Activated CD4-positive, alpha-beta T cell treated with anti-CD3 and anti-CD28 coated beads, Interleukin-2, amount 10 ng/mL, durations not matched to agents 7 days and 5 days (primary cell): ENCODE results near the gene SYT14. TPM values are rescaled to one million over a fixed set of nuclear protein-coding genes. Genes with fewer than 3 reads are reported as not detected.
"Not testable (repeated sequence)": the region's sequence is repeated elsewhere in the genome, so short reads cannot be mapped to it uniquely, and the experiment has no call there.

Source experiments
- CTCF ChIA-PET: fragments of 350-600 bp; sonication (Branson Sonifier 250); formaldehyde crosslinking; loops from one replicate; lab custom pipeline; 2021; ENCODE audit warnings: antibody characterized with exemption; lab: Charles Lee
- POLR2A ChIA-PET: fragments of 350-600 bp; sonication (Branson Sonifier 250); formaldehyde crosslinking; loops from one replicate; lab custom pipeline; 2021; ENCODE audit warnings: antibody characterized with exemption; lab: Charles Lee
- DNase-seq: peaks from one replicate; pipeline ENCODE4 v3.0.0-alpha.2; 2020
- H3K27ac Mint-ChIP-seq: one replicate; pipeline ENCODE4 v1.8.0; 2021; ENCODE audit warnings: mild to moderate bottlenecking, moderate library complexity, mixed read lengths
- H3K27me3 Mint-ChIP-seq: one replicate; pipeline ENCODE4 v1.8.0; 2021; ENCODE audit warnings: mixed read lengths
- H3K36me3 Mint-ChIP-seq: one replicate; pipeline ENCODE4 v1.8.0; 2021; ENCODE audit warnings: low read depth, mixed read lengths
- H3K4me1 Mint-ChIP-seq: one replicate; pipeline ENCODE4 v1.8.0; 2021; ENCODE audit warnings: mixed read lengths
- H3K4me3 Mint-ChIP-seq: one replicate; pipeline ENCODE4 v1.8.0; 2021; ENCODE audit warnings: mild to moderate bottlenecking, moderate library complexity, mixed read lengths
- H3K9me3 Mint-ChIP-seq: one replicate; pipeline ENCODE4 v1.8.0; 2021; ENCODE audit warnings: mixed read lengths
- total RNA-seq, 2 experiments: library from RNA; stranded (reverse); gene quantifications; one replicate each; pipeline ENCODE4 v1.2.3, GENCODE V29; 2021

SYT14 gene
- total RNA-seq, 2 experiments from 2014 or later, result not detected

DNA sequence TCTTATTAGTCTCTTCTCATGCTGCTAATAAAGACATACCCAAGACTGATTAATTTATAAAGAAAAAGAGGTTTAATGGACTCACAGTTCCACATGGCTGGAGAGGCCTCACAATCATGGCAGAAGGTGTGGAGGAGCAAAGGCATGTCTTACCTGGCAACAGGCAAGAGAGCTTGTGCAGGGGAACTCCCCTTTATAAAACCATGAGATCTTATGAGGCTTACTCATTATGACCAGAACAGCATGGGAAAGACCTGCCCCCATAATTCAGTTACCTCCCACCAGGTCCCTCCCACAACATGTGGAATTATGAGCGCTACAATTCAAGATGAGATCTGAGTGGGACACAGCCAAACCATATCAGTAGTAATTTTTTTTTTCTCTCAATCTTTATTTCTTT is 33.2 kb upstream of the SYT14 start:
- POLR2A ChIA-PET, H3K27me3 Mint-ChIP-seq, H3K4me3 Mint-ChIP-seq, H3K27ac Mint-ChIP-seq, DNase-seq, H3K9me3 Mint-ChIP-seq, H3K4me1 Mint-ChIP-seq, H3K36me3 Mint-ChIP-seq: not testable (repeated sequence)
- CTCF ChIA-PET, result interaction anchor here (0.6 kb wide), 1 partner anchor 8 kb away, joined by 3 read pairs; no protein-coding TSS in a partner anchor

DNA sequence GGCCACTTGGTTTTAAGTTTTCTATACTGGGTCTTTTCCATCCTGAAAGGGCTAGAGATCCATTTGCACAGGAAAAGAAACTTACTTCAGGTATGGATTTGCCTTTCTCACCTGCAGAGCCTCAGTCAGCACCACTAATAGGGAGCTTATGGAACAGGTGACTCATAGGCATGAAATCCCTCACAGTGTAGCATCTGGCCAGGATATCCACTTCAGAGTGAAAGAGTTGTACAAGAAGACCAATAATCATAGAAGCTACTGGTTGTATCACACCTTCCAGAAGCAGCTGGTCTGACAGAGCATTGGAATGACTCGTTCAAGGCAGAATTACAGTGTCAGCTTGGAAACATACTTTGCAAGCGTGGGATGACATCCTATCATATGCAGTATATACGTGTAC is 26.3 kb upstream of the SYT14 start:
- ChIA-PET POLR2A (no interaction called here), CTCF (no interaction called here)
- no peak for DNase-seq
- Mint-ChIP-seq H3K9me3 (no peaks in the 10 kb centered on the region), H3K4me3 (no peak overlapping the region), H3K36me3 (no peaks in the 10 kb centered on the region), H3K27ac (no peak overlapping the region), H3K27me3 (peaks cover 2% of the 10 kb centered on the region), H3K4me1 (no peaks in the 10 kb centered on the region)

DNA sequence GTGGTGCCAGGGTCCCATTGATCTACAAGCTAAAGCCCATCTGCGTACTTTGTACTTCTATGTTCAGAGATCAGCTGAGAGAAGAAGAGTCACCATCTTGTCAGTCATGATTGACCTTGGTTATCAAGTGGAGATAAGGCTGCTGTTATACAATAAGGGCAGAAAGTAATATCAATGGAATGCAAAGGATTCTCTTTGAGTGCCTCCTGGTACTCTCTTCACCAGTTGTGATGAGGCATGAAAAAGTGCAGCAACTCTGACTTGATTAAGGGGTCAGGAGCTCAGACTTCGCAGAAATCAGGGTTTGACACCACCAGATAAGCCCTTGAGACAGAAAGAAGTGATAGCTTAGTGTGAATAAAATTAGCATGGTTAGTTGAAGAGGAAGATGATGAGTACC is 25.7 kb upstream of the SYT14 start:
- DNase-seq, result no peak
- ChIA-PET CTCF (no interaction called here), POLR2A (no interaction called here)
- Mint-ChIP-seq H3K4me1 (no peaks in the 10 kb centered on the region), H3K36me3 (no peaks in the 10 kb centered on the region), H3K27ac (no peak overlapping the region), H3K9me3 (no peaks in the 10 kb centered on the region), H3K27me3 (no peaks in the 10 kb centered on the region), H3K4me3 (no peak overlapping the region)

DNA sequence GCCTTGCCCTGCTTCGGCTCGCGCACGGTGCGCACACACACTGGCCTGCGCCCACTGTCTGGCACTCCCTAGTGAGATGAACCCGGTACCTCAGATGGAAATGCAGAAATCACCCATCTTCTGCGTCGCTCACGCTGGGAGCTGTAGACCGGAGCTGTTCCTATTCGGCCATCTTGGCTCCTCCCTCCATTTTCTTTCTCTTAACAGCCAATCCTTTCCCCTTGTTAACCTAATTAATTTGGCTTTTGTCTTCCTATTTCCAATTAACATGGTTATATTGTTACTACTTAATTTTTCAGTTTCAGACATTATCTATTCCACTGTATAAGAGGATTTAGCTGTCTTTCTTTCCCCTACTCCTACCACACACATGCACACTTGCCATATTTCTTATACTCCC is 18.4 kb upstream of the SYT14 start:
- CTCF ChIA-PET, DNase-seq, H3K4me1 Mint-ChIP-seq, H3K27me3 Mint-ChIP-seq, POLR2A ChIA-PET, H3K27ac Mint-ChIP-seq, H3K4me3 Mint-ChIP-seq, H3K9me3 Mint-ChIP-seq, H3K36me3 Mint-ChIP-seq: not testable (repeated sequence)

DNA sequence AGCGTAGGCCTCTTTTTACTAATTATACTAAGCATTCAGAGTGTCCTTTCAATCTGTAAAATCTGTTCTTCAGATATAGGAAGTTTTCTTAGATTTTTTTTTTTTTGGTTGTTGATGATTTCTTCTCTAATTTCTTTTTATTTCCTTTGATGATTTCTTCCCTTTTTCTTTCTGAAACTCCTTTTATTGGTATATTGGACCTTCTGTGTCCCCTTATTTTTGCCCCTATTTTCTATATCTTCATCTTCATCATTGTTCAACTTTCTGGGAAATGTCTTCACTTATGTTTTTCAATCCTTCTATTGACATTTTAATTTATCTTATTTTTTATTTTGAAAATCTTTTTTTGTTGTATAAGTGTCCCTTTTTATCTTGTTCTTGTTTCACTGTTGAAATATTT is 17.2 kb upstream of the SYT14 start:
- ChIA-PET POLR2A (no interaction called here), CTCF (no interaction called here)
- no peaks in the 10 kb centered on the region for H3K4me1 Mint-ChIP-seq
- peaks cover 5% of the 10 kb centered on the region for H3K27me3 Mint-ChIP-seq
- H3K9me3 Mint-ChIP-seq, result peaks cover 4% of the 10 kb centered on the region
- H3K27ac Mint-ChIP-seq, result no peak overlapping the region
- no peak for DNase-seq
- no peak overlapping the region for H3K4me3 Mint-ChIP-seq
- no peaks in the 10 kb centered on the region for H3K36me3 Mint-ChIP-seq

DNA sequence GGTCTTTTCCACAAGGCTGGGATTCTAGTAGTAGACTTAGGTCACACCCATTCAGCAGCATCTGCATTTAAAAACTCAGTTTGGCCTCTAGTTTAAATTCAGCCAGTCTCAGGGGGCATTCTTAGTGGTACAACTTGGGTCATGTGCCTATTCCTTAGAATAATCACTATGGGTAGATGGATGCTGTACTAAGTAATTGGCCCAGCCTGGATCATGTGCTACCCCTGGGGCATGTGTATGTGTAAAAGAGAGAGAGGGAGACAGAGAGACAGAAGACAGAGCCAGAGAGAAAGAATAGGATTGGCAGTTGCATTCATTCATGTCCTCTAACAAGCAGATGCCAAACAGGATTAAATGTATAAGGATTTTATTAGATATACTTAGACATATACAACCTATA is 13.6 kb upstream of the SYT14 start:
- DNase-seq, result no peak
- H3K9me3 Mint-ChIP-seq, result peaks cover 4% of the 10 kb centered on the region
- no peak overlapping the region for H3K27ac Mint-ChIP-seq
- POLR2A ChIA-PET, result no interaction called here
- H3K4me3 Mint-ChIP-seq, result no peak overlapping the region
- CTCF ChIA-PET, result no interaction called here
- H3K27me3 Mint-ChIP-seq, result peaks cover 5% of the 10 kb centered on the region
- H3K36me3 Mint-ChIP-seq, result no peaks in the 10 kb centered on the region
- H3K4me1 Mint-ChIP-seq, result no peaks in the 10 kb centered on the region

DNA sequence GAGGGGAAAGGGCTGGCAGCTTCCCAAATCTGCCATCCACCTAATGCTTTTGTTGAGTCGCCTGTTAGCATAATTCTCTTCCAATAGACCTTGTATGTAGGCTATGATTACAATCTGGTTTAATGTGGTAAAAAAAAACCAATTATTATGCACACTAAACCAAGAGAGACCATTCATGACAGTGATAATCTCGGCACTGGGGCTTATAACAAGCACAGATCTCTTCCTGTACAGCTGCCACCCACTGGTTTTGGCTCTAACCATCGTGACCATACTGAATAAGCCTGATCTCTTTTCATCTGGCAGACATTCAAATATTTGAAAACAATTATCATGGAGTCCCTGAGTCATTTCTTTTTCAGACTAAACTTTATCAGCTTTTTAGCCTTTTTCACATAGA is 12.0 kb upstream of the SYT14 start:
- Mint-ChIP-seq H3K4me1 (no peaks in the 10 kb centered on the region), H3K36me3 (no peaks in the 10 kb centered on the region), H3K27me3 (peaks cover 7% of the 10 kb centered on the region), H3K4me3 (no peak overlapping the region), H3K9me3 (no peaks in the 10 kb centered on the region), H3K27ac (no peak overlapping the region)
- POLR2A ChIA-PET, result no interaction called here
- DNase-seq, result no peak
- CTCF ChIA-PET, result no interaction called here

DNA sequence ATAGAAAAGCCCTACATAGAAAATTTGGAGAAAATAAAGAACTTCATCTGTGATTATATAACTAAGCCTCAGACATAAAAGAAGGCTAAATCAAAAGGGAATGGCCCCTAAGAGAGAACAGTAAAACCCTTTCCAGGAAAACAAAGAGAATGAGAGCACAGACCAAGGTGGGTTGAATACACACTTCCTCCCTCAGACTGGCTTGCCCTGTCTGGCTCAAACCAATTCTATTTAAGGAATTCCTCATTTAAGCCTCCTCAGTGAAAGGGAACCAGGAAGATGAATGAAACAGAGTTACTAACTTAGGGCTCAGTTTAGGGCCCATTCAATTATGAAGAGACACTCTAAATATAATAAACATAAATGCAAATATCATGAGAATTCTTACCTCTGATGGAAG is 10.6 kb upstream of the SYT14 start:
- peaks cover 13% of the 10 kb centered on the region for H3K27me3 Mint-ChIP-seq
- H3K36me3 Mint-ChIP-seq, result no peaks in the 10 kb centered on the region
- H3K27ac Mint-ChIP-seq, result no peak overlapping the region
- ChIA-PET CTCF (no interaction called here), POLR2A (no interaction called here)
- no peaks in the 10 kb centered on the region for H3K4me1 Mint-ChIP-seq
- H3K4me3 Mint-ChIP-seq, result no peak overlapping the region
- DNase-seq, result no peak
- H3K9me3 Mint-ChIP-seq, result no peaks in the 10 kb centered on the region

DNA sequence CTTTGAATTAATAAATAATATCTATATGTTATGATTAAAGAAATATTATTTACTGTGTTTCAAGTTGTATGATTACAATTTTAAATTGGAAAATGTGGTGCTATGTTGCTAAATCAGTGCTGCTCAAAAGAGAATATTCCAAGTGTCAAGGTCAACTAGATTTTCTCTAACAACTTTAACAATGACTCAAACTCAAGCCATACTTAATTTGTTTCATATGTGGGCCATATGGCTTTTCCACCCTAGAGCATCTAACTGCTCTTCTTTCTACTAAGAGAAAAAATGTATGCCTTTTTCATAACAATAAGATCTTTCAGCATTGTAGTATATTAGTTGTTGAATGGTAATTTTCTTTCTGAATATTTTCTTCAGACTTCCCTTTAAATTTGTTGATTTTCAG is 8.3 kb upstream of the SYT14 start:
- no peaks in the 10 kb centered on the region for H3K36me3 Mint-ChIP-seq
- POLR2A ChIA-PET, result no interaction called here

DNA sequence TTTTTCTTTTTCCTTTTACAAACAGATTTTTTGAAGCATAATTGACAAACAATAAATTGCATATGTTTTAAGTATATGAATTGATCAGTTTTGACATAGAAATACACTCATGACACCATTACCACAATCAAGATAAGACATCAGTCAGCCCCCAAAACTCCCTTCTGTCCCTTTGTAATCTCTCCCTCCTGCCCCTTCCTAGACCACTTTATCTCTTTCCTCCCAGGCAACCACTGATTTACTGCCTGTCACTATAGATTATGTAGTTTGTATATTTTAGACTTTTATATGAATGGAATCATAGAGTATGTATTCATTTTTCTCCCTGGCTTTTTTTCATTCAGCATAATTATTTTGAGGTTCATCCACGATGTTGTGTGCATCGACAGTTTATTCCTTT is 6.9 kb upstream of the SYT14 start:
- no peak overlapping the region for H3K4me3 Mint-ChIP-seq

More for the DNA sequence above, 8.3 kb upstream of the SYT14 start:
- no peaks in the 10 kb centered on the region for H3K9me3 Mint-ChIP-seq
- peaks cover 20% of the 10 kb centered on the region for H3K27me3 Mint-ChIP-seq
- no peak overlapping the region for H3K27ac Mint-ChIP-seq
- DNase-seq, result no peak
- H3K4me3 Mint-ChIP-seq, result no peak overlapping the region
- CTCF ChIA-PET, result interaction anchor here (0.6 kb wide), 2 partner anchors 15 to 427 kb away, joined by 3 to 4 read pairs; no protein-coding TSS in a partner anchor
- H3K4me1 Mint-ChIP-seq, result no peaks in the 10 kb centered on the region

DNA sequence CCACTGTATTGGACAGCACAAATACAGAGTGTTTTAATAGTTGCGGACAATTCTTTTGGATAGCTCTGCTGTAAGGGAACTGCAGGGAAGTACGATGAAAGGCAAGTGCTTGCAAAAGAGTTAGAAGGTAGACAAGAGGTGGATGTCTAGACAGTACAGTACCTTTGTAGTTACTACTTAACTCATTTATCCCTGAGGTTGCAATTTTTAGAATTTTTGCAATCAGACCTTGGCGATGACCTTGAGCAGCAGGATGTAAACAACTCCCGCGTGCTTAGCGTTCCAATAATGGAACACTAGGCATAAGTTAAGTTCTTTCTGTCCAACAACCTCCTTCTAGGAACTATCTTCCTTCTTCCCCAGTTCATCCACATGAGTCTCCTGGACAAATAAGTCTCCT is 1.9 kb upstream of the SYT14 start:
- no peaks in the 10 kb centered on the region for H3K36me3 Mint-ChIP-seq
- no peaks in the 10 kb centered on the region for H3K9me3 Mint-ChIP-seq
- ChIA-PET POLR2A (no interaction called here), CTCF (no interaction called here)
- H3K4me3 Mint-ChIP-seq, result no peak overlapping the region
- H3K27me3 Mint-ChIP-seq, result peaks cover 48% of the 10 kb centered on the region
- peaks cover 9% of the 10 kb centered on the region for H3K4me1 Mint-ChIP-seq
- DNase-seq, result no peak
- H3K27ac Mint-ChIP-seq, result no peak overlapping the region

More for the DNA sequence above, 6.9 kb upstream of the SYT14 start:
- DNase-seq, result no peak
- Mint-ChIP-seq H3K27me3 (peaks cover 18% of the 10 kb centered on the region), H3K4me1 (no peaks in the 10 kb centered on the region), H3K9me3 (no peaks in the 10 kb centered on the region), H3K36me3 (no peaks in the 10 kb centered on the region), H3K27ac (no peak overlapping the region)
- CTCF ChIA-PET, result no interaction called here
- POLR2A ChIA-PET, result no interaction called here

DNA sequence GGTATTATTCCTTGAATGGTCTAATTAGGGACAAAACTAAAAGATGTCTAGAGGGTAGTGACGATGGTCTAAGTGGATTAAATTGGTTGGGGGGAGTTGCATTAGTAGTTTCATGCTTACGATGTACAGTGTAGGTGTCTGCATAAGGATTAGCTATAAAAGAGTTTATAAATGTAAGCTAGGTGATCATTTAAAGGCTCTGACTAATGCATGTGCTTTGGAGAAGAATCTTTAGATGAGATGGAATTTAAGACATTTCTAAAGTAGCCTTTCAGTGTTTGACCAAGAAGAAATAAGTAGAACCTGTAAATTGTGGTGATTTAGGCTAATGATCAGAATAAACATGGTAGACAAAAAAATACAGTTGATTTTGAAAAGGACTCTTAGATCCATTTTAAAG is 7.4 kb downstream of the SYT14 start:
- Mint-ChIP-seq H3K4me1 (no peaks in the 10 kb centered on the region), H3K27ac (no peak overlapping the region), H3K4me3 (no peak overlapping the region), H3K9me3 (no peaks in the 10 kb centered on the region), H3K27me3 (peaks cover 14% of the 10 kb centered on the region), H3K36me3 (no peaks in the 10 kb centered on the region)
- DNase-seq, result no peak
- ChIA-PET POLR2A (no interaction called here), CTCF (no interaction called here)

DNA sequence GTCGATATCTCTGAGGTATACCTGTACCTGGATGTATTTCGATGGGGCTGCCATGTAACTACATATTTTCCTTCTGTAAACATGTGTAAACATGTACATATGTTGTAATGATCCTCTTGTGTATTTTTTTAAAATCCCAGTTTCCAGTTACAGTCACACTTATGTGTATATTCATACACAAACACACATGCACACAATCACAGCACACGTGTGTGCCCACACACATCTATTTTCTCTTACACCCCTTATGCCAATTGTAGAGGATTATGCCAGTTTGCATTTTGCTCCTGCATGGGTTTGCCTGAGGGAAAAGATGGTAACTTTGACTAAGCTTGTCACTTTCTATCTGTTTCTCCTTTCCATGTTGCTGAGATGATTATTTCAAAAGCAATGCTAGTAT is 10.1 kb downstream of the SYT14 start:
- H3K27me3 Mint-ChIP-seq, result peaks cover 11% of the 10 kb centered on the region
- no peaks in the 10 kb centered on the region for H3K36me3 Mint-ChIP-seq
- DNase-seq, result no peak
- H3K4me3 Mint-ChIP-seq, result no peak overlapping the region
- POLR2A ChIA-PET, result no interaction called here
- no peak overlapping the region for H3K27ac Mint-ChIP-seq
- no peaks in the 10 kb centered on the region for H3K9me3 Mint-ChIP-seq
- H3K4me1 Mint-ChIP-seq, result no peaks in the 10 kb centered on the region
- CTCF ChIA-PET, result no interaction called here

DNA sequence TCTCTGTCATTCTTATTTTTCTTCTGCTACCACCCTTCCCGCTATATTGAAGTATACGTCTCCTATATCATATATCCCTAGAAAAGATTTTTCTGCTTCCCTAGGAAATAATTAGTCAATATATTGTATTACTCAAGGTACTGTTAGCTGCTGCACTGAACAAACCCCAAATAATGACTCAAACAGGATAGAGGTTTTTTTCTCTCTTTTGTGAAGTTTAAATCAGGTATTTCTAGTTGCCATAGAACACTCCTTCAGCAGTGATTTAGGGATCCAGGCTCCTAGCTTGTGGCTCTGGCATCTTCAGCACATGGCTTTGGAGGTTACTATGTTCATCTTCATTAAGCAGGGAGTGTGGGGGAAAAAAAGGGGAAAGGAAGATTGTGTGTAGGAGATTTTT is 18.1 kb downstream of the SYT14 start:
- Mint-ChIP-seq H3K9me3 (no peaks in the 10 kb centered on the region), H3K4me3 (no peak overlapping the region), H3K36me3 (no peaks in the 10 kb centered on the region), H3K27ac (no peak overlapping the region), H3K4me1 (no peaks in the 10 kb centered on the region), H3K27me3 (peaks cover 7% of the 10 kb centered on the region)
- CTCF ChIA-PET, result no interaction called here
- DNase-seq, result no peak
- POLR2A ChIA-PET, result no interaction called here
